OCI-M1 (cell line): ENCODE data around the gene RPS27L.

ENCODE experiments used
- DNase-seq: peaks from one replicate; lab custom pipeline; 2025; lab: John Stamatoyannopoulos, UW

Gene RPS27L

GRCh38 chr15:63157118-63157843, at the start of gene RPS27L:
TSS of gene RPS27L (minus strand) at chr15:63157477. CDS start at chr15:63157405, 72 bp downstream.
- DNase-seq, result peak; percentile 94

DNA sequence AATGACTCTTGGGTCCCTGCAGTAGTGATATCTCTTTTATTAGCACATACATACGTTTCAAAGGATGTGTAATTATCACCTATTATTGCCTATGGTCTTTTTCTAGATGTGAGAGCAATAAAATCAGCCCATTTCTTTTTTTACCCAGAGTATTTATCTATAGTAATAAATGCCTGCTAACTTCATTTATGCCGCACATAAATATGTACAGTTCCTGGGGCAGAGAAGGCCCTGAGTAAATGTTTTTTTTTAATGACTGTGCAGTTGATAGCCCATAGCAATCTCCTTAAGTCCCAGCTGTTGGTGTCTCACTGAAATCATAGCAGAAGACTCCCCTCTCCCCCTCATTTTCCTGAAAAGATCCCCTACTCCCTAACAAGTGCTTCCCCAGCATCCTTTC, 48.8 kb upstream of the RPS27L start:
- DNase-seq, result no peak

DNA sequence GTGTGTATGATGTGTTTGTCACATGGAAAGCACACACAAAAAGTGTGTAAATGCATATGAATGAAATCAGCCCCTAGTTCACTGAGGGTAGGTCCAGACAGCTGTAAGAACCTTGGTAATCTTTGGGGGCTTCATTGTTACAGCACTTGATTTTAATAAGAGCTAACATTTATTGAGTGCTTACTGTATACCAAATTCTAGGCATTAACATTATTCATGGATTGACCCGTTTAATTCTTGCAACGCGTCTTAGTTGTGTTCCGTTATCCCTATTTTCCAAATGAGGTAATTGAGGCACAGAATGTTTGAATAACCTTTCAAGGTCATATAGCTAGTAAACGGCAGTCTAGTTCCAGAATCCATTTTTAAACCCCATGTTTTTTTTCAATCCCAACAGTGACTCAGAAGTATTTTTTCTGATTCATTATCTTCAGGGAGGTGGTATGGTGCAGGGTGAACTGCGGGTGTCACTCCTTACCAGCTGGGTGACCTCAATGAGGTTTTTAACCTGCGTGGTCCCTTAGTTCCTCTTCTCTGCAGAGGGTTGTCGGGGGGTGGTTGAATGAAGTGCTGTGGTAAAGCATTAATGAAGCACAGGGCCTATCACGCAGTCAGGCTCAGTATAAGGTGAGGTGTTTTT, 46.3 kb upstream of the RPS27L start:
- peak; percentile 77 for DNase-seq

- DNase-seq, result peak; percentile 58
Measured at GRCh38 chr15:63202861-63203260, 45.6 kb upstream of the RPS27L start.

DNA sequence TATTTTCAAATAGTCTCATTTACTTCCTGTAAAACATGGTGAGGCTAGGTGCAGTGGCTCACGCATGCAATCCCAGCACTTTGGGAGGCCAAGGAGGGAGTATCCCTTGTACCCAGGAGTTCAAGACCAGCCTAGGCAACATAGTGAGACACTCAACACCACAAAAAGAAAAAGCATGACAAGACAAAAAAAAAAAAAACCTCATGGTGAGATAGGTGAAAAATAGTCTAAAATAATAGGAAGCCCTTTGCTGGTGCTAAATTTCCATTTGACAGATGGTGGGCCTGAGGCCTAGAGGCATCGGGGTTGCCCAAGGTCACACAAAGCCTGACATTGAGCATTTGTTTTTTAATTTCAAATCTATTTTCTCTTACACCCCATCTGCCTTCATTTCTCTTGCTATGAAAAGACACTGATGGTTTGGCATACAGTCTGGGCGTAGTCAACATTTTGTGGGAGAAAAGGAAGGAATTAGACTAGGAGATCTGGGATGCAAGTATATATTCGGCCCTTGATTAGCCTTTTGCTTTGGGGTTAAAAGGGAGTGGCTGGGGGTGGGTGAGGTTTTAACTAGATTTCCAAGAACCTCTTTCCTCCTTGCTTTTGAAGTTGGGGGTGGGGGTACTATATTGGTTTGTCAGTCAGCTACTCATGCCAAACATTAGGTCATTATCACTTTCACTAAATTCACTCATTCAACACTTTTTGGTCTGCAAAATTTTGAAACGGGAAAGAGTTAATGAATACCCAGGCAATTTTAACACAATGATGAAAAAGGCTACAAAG, 43.4 kb upstream of the RPS27L start:
- peak; percentile 61 for DNase-seq

DNA sequence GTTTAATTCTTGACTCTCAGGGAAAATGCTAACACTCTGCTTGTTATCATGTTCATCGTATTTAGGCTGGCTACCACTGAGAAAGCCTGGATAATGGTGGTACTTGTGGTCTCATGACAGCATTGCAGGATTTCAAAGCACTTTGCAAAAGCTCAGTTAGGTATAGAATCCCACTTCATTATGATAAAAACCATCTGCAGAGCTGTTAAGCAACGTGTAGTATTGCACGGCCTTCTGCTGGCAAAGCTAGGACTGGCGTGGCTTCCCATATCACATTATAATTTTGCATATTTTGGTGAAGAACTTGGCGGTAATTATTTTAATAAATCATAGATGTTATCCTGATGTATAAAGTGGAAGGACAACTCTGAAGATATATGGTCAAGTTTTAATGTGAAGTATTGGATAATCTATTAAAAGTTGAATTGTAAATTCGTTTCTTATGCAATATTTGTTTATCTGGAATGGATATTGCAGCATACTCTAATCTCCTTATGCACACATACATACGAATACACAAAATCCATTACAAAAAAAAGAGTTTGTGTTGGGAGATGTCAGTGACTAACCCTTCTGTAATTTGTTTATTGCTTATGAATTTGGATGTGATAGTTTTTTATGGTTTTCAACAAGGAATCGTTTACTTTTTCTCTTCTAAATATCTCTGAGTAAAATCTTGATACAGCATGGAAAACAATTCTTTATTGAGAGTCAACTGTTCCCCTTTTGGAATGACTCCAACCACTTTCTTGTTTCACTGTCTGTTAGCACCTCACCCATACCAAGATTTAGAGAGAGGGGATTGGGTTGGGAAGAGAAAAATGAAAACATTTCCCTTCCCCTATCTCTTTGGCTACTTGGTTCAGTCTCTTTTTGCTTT, 41.3 kb upstream of the RPS27L start:
- DNase-seq, result peak; percentile 92

DNA sequence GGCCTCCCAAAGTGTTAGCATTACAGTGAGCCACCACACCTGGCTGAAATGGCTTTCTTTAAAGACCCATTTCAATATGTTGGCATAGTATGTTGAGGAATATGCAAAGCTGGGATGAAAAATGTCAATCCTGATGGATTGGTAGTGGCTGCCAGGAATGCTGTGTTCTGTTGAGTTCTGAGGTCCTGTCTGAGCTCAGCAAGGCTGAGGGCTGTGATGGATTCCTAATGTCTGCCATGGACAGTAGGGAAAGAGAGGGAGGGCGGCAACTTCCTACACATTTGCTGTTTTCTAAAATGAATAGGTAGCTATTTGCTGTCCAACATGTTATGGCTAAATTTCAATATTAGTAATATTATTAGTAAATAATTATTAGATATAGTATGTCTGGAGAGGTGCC, 40.3 kb upstream of the RPS27L start:
- DNase-seq, result no peak

DNA sequence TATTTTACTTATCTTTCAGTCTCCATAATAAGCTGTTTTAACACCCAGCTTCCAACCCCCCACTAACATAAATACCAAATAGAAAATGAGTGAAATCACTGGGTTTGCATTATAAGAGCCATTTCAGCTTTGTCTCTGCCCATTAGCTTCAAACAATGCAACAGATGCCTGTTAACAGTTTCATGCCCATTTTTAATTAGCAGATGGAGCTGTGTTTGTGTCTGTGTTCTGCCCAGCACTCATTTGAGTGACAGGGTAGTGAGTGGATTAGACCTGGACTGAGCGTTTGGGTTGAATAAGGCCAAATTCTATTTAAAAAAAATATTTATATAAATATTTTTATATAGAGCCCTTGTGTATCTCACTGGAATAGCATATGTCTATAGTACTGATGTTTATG, 39.6 kb upstream of the RPS27L start:
- DNase-seq, result no peak

DNA sequence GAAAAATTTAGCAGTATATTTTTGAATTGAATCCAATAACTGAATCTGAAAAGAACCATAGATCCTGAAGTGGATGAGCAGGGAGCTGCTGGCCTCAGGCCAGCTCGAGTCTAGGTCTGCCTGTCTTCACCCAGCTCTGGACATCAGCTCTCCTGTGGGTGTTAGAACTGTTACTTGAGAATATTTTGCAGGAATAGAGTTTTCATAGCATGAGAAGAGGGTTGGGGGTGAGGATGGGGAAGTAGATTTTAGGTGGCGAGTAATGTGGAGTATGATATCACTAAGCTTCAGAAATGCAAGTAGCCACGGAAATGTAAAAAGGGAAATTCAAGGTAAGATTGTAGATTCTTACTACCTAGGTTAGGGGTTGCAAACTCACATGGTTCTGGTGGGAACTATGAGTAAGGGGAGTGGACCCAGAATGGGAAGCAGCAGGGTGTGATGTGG, 38.3 kb upstream of the RPS27L start:
- DNase-seq, result peak; percentile 72

DNA sequence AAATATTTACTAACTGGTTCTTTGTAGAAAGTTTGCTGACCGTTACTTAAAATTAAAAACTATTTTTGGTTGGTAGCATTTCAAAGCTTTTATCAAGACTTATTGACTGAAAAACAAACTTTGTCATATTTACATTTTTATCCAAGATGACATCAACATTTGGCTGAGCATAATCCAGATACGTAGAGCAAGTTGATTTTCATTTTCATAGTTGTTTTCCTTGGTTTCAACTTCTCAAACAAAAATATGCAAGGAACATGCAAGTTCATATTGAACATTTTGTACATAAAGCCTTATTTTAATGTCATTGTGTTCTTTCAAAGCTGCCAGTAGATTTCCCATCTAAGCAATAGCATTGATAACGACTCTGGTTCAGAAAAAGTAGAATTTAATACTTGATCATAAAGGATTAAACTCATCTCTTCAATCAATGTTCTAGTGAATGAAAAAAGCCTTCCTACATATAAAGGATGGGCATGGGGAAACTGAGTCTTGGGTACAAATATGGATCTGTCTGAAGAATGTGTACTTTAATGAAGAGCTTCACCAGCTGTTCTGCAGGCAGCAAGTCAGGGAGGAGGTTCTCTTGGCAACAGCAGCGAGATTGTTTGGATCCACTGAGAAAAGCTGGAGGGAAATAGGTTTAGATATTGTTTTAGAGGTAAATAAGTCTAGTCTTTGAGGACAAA, 37.7 kb upstream of the RPS27L start:
- DNase-seq, result no peak

DNA sequence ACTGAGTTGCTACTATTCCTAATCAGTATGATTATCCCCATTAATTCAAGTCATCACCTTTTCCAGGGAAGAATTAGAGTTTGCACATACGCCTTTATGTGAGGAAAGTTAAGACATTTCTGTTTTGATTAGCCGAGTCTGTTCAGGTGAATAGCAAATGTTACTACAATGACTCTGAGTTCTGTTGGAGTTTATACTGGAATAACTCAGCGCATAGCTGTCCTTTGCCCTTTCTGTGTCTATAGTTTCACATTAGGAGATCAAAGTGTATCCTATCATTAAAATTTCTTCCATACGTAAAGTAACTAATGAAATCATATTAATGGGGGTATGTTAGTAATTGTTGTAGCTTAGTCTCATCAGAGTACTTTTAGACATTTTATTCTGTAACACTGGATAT, 37.0 kb upstream of the RPS27L start:
- DNase-seq, result no peak

- no peak for DNase-seq
Measured at GRCh38 chr15:63192619-63193206, 35.4 kb upstream of the RPS27L start.

GRCh38 chr15:63191895-63192618, 34.8 kb upstream of the RPS27L start:
- DNase-seq, result peak; percentile 77

DNA sequence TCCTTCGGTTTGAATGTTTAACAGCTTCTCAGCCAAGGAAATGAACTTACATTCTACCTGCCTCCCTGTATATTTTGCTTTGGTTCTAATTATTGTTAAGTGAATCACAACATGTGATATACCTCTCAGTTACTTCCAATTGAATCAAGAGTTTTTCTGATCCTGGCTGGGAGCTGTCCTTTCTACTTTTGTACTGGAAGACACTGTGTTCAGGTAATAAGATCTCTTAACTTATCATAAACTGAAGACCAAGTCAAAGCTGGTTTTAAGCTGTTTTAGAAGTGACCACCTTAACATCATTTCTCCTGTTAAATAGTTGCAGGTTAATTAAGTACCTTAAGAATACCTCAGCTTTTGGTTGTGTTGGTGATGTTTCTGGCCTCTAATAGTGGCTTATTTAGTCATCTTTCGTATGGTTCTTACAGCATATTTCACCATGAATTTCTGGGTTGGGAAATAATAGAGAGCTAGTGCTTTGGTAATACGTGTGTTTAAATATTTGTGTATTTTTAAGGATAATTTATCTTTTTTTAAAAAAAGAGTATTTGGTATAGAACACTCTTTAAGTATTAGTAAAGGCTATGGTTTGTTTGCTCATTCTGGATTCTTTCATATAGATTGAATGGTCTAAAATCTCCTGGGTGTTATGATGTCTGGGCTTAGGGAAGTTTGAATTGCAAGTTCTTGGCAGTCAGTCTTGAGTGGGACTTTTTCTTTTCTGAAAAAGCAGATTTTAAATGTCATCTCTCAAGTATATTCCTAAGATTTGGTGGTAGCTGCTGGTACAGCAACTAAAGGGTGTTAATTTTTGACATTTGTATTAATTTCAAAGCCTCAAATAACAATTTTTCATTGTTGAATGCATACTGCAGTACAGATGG, 33.7 kb upstream of the RPS27L start:
- DNase-seq, result peak; percentile 50

- peak; percentile 69 for DNase-seq
Measured at GRCh38 chr15:63189941-63190768, 32.9 kb upstream of the RPS27L start.

- DNase-seq, result peak; percentile 97
Measured at GRCh38 chr15:63188926-63189871, 31.9 kb upstream of the RPS27L start, which contains the start of gene RAB8B. TSS of gene RAB8B (plus strand) at chr15:63189606. CDS start at chr15:63189625, 19 bp downstream.
